HG03139 (cell line): ENCODE results near the gene RIMS1.

ENCODE experiments used
- ATAC-seq: cut with Tn5 transposase; IDR thresholded peaks from one replicate; pipeline ENCODE4 v1.9.1; 2021; ENCODE audit not compliant: unreplicated experiment

RIMS1 gene

GRCh38 chr6:72410769-72411168, 524.4 kb downstream of the RIMS1 start:
- ATAC-seq: no peak

- ATAC-seq: peak; percentile 69
Measured at GRCh38 chr6:72411872-72412708, 525.7 kb downstream of the RIMS1 start.

- no peak for ATAC-seq
Measured at GRCh38 chr6:72412709-72413044, 526.3 kb downstream of the RIMS1 start.

- no peak for ATAC-seq
Measured at GRCh38 chr6:72413884-72414283, 527.5 kb downstream of the RIMS1 start.

GRCh38 chr6:72414657-72415056, 528.3 kb downstream of the RIMS1 start:
- no peak for ATAC-seq

- no peak for ATAC-seq
Measured at GRCh38 chr6:72416744-72417465, 530.6 kb downstream of the RIMS1 start.

GRCh38 chr6:72417759-72418158, 531.4 kb downstream of the RIMS1 start:
- ATAC-seq: no peak

- no peak for ATAC-seq
Measured at GRCh38 chr6:72418495-72418894, 532.1 kb downstream of the RIMS1 start.

- no peak for ATAC-seq
Measured at GRCh38 chr6:72419966-72420365, 533.6 kb downstream of the RIMS1 start.

GRCh38 chr6:72420409-72420808, 534.1 kb downstream of the RIMS1 start:
- ATAC-seq: no peak

GRCh38 chr6:72421387-72421786, 535.0 kb downstream of the RIMS1 start:
- no peak for ATAC-seq

- ATAC-seq: no peak
Measured at GRCh38 chr6:72422171-72422570, 535.8 kb downstream of the RIMS1 start.

GRCh38 chr6:72424476-72424875, 538.1 kb downstream of the RIMS1 start:
- ATAC-seq: no peak

- ATAC-seq: no peak
Measured at GRCh38 chr6:72425003-72425681, 538.8 kb downstream of the RIMS1 start.

GRCh38 chr6:72440611-72441010, 554.3 kb downstream of the RIMS1 start:
- no peak for ATAC-seq

GRCh38 chr6:72446430-72446829, 560.1 kb downstream of the RIMS1 start:
- ATAC-seq: no peak
